KMS-11 (cell line): ENCODE results near the gene COL5A1.
"Not testable (repeated sequence)": the region's sequence is repeated elsewhere in the genome, so short reads cannot be mapped to it uniquely, and the experiment has no call there.

Experiments
- H2AFZ ChIP-seq: fragments of 200-600 bp; sonication (generic); 2 replicates; pipeline ENCODE4 v1.6.1; 2016; ENCODE audit warnings: antibody characterized with exemption, mixed run types, low read depth
- H3K27ac ChIP-seq: fragments of 200-600 bp; sonication (generic); 2 replicates; pipeline ENCODE4 v1.6.1; 2016; ENCODE audit warnings: mild to moderate bottlenecking, mixed run types
- H3K27me3 ChIP-seq: fragments of 200-600 bp; sonication (generic); 2 replicates; pipeline ENCODE4 v1.6.1; 2017; ENCODE audit warnings: mild to moderate bottlenecking, low read depth, mixed run types, moderate library complexity; ENCODE audit not compliant: insufficient read depth
- H3K36me3 ChIP-seq: fragments of 200-600 bp; sonication (generic); 2 replicates; pipeline ENCODE4 v1.6.1; 2017; ENCODE audit warnings: mild to moderate bottlenecking, mixed run types; ENCODE audit not compliant: insufficient read depth
- H3K4me1 ChIP-seq: fragments of 200-600 bp; sonication (generic); 2 replicates; pipeline ENCODE4 v1.6.1; 2016; ENCODE audit warnings: mild to moderate bottlenecking, low read depth, mixed run types; ENCODE audit not compliant: poor library complexity, severe bottlenecking
- H3K4me2 ChIP-seq: fragments of 200-600 bp; sonication (generic); 2 replicates; pipeline ENCODE4 v1.7.0; 2016; ENCODE audit warnings: mild to moderate bottlenecking, mixed run types
- H3K4me3 ChIP-seq: fragments of 200-600 bp; sonication (generic); IDR thresholded peaks from 2 replicates; pipeline ENCODE4 v1.6.1; 2017; ENCODE audit warnings: low read depth, low read length, mixed read lengths; ENCODE audit not compliant: insufficient read depth
- H3K79me2 ChIP-seq: fragments of 200-600 bp; sonication (generic); 2 replicates; pipeline ENCODE4 v1.6.1; 2016; ENCODE audit warnings: low read depth, mixed run types; ENCODE audit not compliant: insufficient read depth
- H3K9ac ChIP-seq: fragments of 200-600 bp; sonication (generic); 2 replicates; pipeline ENCODE4 v1.6.1; 2016; ENCODE audit warnings: mild to moderate bottlenecking, mixed run types
- H4K20me1 ChIP-seq: fragments of 200-600 bp; sonication (generic); 2 replicates; pipeline ENCODE4 v1.6.1; 2016; ENCODE audit warnings: mild to moderate bottlenecking, mixed run types; ENCODE audit not compliant: insufficient read depth
- CTCF ChIP-seq: fragments of 200-600 bp; sonication (generic); conservative IDR thresholded peaks from 2 replicates; pipeline ENCODE4 v1.6.1; 2017; ENCODE audit warnings: low read depth, mild to moderate bottlenecking, antibody characterized with exemption, low read length, moderate library complexity, mixed read lengths

COL5A1 gene

GRCh38 chr9:134699343-134699740 is 57.7 kb downstream of the COL5A1 start:
- H3K4me3 ChIP-seq = no peak overlapping the region
- no peak overlapping the region for H3K4me2 ChIP-seq
- no peak overlapping the region for H2AFZ ChIP-seq
- no peaks in the 10 kb centered on the region for H3K79me2 ChIP-seq
- H3K27ac ChIP-seq = no peak overlapping the region
- TF ChIP-seq CTCF = no peak
- no peak overlapping the region for H3K9ac ChIP-seq
- no peaks in the 10 kb centered on the region for H4K20me1 ChIP-seq
- H3K27me3 ChIP-seq = peaks cover 59% of the 10 kb centered on the region
- no peaks in the 10 kb centered on the region for H3K36me3 ChIP-seq
- no peaks in the 10 kb centered on the region for H3K4me1 ChIP-seq

DNA sequence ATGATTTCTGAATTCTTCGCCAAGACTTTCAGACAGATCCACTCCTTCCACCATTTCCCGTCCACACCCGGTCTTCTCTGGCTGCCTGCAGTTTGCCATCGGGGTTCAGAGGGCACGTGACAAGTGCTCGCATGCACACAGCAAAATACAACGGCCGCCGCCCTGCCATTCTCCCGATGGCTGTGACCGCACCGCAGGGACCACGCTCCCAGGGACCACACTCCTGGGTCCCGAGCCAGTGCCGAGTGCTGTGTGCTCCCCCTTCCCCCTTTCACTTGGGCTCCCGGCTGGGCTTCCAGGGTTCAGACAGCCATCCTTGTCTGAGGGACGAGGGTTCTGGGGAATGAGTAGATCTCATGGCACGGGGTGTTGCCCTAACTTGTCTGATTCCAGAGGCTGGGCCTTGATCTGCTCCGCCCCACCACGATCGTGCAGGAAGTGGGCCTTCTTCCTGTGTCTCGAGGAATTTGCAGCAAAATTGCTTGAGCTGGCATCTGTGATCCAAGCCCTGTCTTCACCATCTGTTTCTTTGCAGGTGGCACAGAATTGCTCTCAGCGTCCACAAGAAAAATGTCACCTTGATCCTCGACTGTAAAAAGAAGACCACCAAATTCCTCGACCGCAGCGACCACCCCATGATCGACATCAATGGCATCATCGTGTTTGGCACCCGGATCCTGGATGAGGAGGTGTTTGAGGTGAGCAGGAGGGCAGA is 59.2 kb downstream of the COL5A1 start:
- Histone ChIP-seq H3K9ac (no peak overlapping the region), H4K20me1 (no peaks in the 10 kb centered on the region), H3K27me3 (peaks cover 53% of the 10 kb centered on the region), H3K4me3 (no peak overlapping the region), H3K27ac (no peak overlapping the region), H3K36me3 (no peaks in the 10 kb centered on the region), H3K4me1 (no peaks in the 10 kb centered on the region), H2AFZ (no peak overlapping the region), H3K4me2 (no peak overlapping the region), H3K79me2 (no peaks in the 10 kb centered on the region)
- no peak for TF ChIP-seq CTCF

DNA sequence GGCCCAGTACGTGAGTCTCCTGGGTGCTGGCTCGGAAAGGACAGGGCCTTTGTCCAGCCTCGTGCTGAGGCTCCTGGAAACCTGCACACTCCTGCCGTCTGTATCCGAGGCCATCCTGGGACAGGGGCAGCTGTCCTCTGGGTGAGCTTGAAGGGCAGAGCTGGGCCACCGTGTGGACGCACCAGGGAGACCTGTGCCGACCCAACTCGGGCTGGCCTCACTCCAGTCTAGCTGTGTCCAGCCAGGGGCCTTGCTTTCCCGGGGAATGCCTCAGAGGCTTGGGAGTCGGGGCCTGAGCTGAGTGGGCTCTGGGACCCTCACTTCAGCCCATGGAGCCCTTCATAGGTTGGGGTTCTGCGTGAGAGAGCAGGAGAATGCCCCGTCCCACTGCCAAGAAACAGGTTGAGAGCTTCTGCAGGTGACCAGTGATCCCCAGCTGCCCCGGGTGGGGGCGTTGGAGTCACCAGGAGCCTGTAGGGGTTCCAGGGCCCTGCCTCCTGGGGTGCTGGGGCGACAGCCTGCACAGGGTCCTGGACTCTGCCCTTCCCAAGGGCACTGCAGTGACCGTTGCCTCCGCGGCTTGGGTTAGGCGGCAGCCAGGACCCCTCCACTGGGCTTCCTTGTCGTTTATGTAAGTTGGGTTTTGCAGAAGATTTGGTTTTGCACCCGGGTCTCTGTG is 60.1 kb downstream of the COL5A1 start:
- Histone ChIP-seq H3K4me1 (no peaks in the 10 kb centered on the region), H3K4me3 (no peak overlapping the region), H3K27ac (no peak overlapping the region), H3K36me3 (no peaks in the 10 kb centered on the region), H3K79me2 (no peaks in the 10 kb centered on the region), H3K27me3 (peaks cover 46% of the 10 kb centered on the region), H3K9ac (no peak overlapping the region), H4K20me1 (no peaks in the 10 kb centered on the region), H2AFZ (no peak overlapping the region), H3K4me2 (no peak overlapping the region)
- no peak for TF ChIP-seq CTCF

GRCh38 chr9:134702291-134702690 is 60.7 kb downstream of the COL5A1 start:
- Histone ChIP-seq H3K4me1 (no peaks in the 10 kb centered on the region), H3K36me3 (no peaks in the 10 kb centered on the region), H3K79me2 (no peaks in the 10 kb centered on the region)

GRCh38 chr9:134703730-134704114 is 62.1 kb downstream of the COL5A1 start:
- not testable (repeated sequence) for H3K4me2 ChIP-seq, H3K79me2 ChIP-seq, H3K36me3 ChIP-seq, H4K20me1 ChIP-seq, H3K27ac ChIP-seq, H2AFZ ChIP-seq, H3K9ac ChIP-seq, H3K4me1 ChIP-seq, H3K4me3 ChIP-seq
- H3K27me3 ChIP-seq = peaks cover 41% of the 10 kb centered on the region

More at GRCh38 chr9:134702291-134702690, 60.7 kb downstream of the COL5A1 start:
- Histone ChIP-seq H4K20me1 (no peaks in the 10 kb centered on the region), H3K9ac (no peak overlapping the region), H2AFZ (no peak overlapping the region), H3K4me2 (no peak overlapping the region), H3K27me3 (peaks cover 46% of the 10 kb centered on the region), H3K4me3 (no peak overlapping the region), H3K27ac (no peak overlapping the region)
- no peak for TF ChIP-seq CTCF
